DMS79 (cell line): ENCODE measurements around the gene C2orf49.
"Not testable (repeated sequence)": the region's sequence is repeated elsewhere in the genome, so short reads cannot be mapped to it uniquely, and the experiment has no call there.

ENCODE experiments used
- DNase-seq: peaks from one replicate; lab custom pipeline; 2025; lab: John Stamatoyannopoulos, UW

Gene C2orf49

GRCh38 chr2:105321875-105322646, 15.3 kb upstream of the C2orf49 start:
- DNase-seq = no peak

- DNase-seq = no peak
These were observed 14.2 kb upstream of the C2orf49 start for GRCh38 chr2:105323111-105323510.

GRCh38 chr2:105324101-105324500, 13.2 kb upstream of the C2orf49 start:
- DNase-seq = no peak

- DNase-seq = no peak
These were observed 12.6 kb upstream of the C2orf49 start for GRCh38 chr2:105324732-105325131.

- DNase-seq = no peak
These were observed 11.9 kb upstream of the C2orf49 start for GRCh38 chr2:105325389-105325963.

- DNase-seq = not testable (repeated sequence)
These were observed 10.1 kb upstream of the C2orf49 start for GRCh38 chr2:105327271-105327670.

GRCh38 chr2:105327690-105328089, 9.7 kb upstream of the C2orf49 start:
- DNase-seq = no peak

GRCh38 chr2:105328281-105329196, 8.8 kb upstream of the C2orf49 start:
- DNase-seq = peak; percentile 59

- DNase-seq = no peak
These were observed 8.2 kb upstream of the C2orf49 start for GRCh38 chr2:105329197-105329554.

- peak; percentile 11 for DNase-seq
These were observed 7.5 kb upstream of the C2orf49 start, which contains the start of gene TGFBRAP1 for GRCh38 chr2:105329561-105330495. Gene TGFBRAP1 (minus strand): TSS chr2:105329735. CDS start chr2:105308301, 21,434 bp downstream.

GRCh38 chr2:105330681-105331375, 6.5 kb upstream of the C2orf49 start:
- no peak for DNase-seq

- DNase-seq = no peak
These were observed 3.1 kb upstream of the C2orf49 start for GRCh38 chr2:105334211-105334610.

GRCh38 chr2:105335469-105335868, 1.9 kb upstream of the C2orf49 start:
- no peak for DNase-seq

GRCh38 chr2:105336786-105337121, 586 bp upstream of the C2orf49 start:
- DNase-seq = no peak

- DNase-seq = no peak
These were observed 663 bp downstream of the C2orf49 start for GRCh38 chr2:105338020-105338385.

GRCh38 chr2:105339414-105339813, 2.1 kb downstream of the C2orf49 start:
- no peak for DNase-seq

- no peak for DNase-seq
These were observed 7.5 kb downstream of the C2orf49 start for GRCh38 chr2:105344704-105345345.

- no peak for DNase-seq
These were observed 19.8 kb downstream of the C2orf49 start for GRCh38 chr2:105357122-105357521.

- no peak for DNase-seq
These were observed 21.3 kb downstream of the C2orf49 start for GRCh38 chr2:105358593-105358992.

- no peak for DNase-seq
These were observed 24.0 kb downstream of the C2orf49 start for GRCh38 chr2:105361102-105361889.
